OCI-LY3 (cell line): ENCODE data around the gene WFS1.
A peak's percentile ranks its signal among the peaks of the same experiment; 100 is the strongest.

ENCODE experiments used
- H2AFZ ChIP-seq: fragments of 200-600, 300-600 bp; shearing (Covaris generic); 2 replicates; pipeline ENCODE4 v1.6.0; 2014; ENCODE audit warnings: antibody characterized with exemption, low read depth, low read length
- H3K27ac ChIP-seq: fragments of 200-600, 300-600 bp; sonication (generic); 2 replicates; pipeline ENCODE4 v1.5.1; 2014; ENCODE audit warnings: mild to moderate bottlenecking, low read length, moderate library complexity, mixed read lengths
- H3K27me3 ChIP-seq: fragments of 200-600, 300-600 bp; sonication (generic); 2 replicates; pipeline ENCODE4 v1.6.1; 2014; ENCODE audit warnings: low read depth, low read length, mixed read lengths
- H3K36me3 ChIP-seq: fragments of 200-600, 300-600 bp; sonication (generic); replicated peaks from 2 replicates; pipeline ENCODE3; 2014; ENCODE audit warnings: low read depth, low read length, mixed read lengths
- H3K4me1 ChIP-seq: fragments of 300-600, 200-600 bp; sonication (generic); 2 replicates; pipeline ENCODE4 v1.6.1; 2014; ENCODE audit warnings: low read length, mixed read lengths
- H3K4me2 ChIP-seq: fragments of 200-600, 300-600 bp; sonication (generic); 2 replicates; pipeline ENCODE4 v1.6.1; 2014; ENCODE audit warnings: low read length, mixed read lengths
- H3K4me3 ChIP-seq: fragments of 300-600, 200-600 bp; sonication (generic); 2 replicates; pipeline ENCODE4 v1.5.1; 2014; ENCODE audit warnings: antibody characterized with exemption, mild to moderate bottlenecking, low read length, moderate library complexity
- H3K79me2 ChIP-seq: fragments of 300-600, 200-600 bp; shearing (Covaris generic); 2 replicates; pipeline ENCODE4 v1.6.1; 2014; ENCODE audit warnings: mild to moderate bottlenecking, low read length, mixed read lengths
- H3K9ac ChIP-seq: fragments of 300-600, 200-600 bp; shearing (Covaris generic); 2 replicates; pipeline ENCODE4 v1.6.0; 2014; ENCODE audit warnings: mild to moderate bottlenecking, low read length, moderate library complexity
- H3K9me3 ChIP-seq: fragments of 200-600, 300-600 bp; shearing (Covaris generic); 2 replicates; pipeline ENCODE4 v1.6.1; 2014; ENCODE audit warnings: low read length, mixed read lengths; ENCODE audit not compliant: insufficient read depth
- H4K20me1 ChIP-seq: fragments of 200-600, 300-600 bp; sonication (generic); 2 replicates; pipeline ENCODE4 v1.6.1; 2016; ENCODE audit warnings: low read length, mixed read lengths; ENCODE audit not compliant: insufficient read depth
- CTCF ChIP-seq: fragments of 200-600, 300-600 bp; sonication (generic); IDR thresholded peaks from 2 replicates; pipeline ENCODE4 v1.5.1; 2014; ENCODE audit warnings: antibody characterized with exemption, low read length, low read depth
- EZH2phosphoT487 ChIP-seq: fragments of 200-600 bp; shearing (Covaris generic); IDR thresholded peaks from 2 replicates; pipeline ENCODE4 v1.6.1; 2018; ENCODE audit warnings: antibody characterized with exemption, mixed run types, low read depth

WFS1 gene

GRCh38 chr4:6269616-6270511 lies at the start of gene WFS1:
WFS1 (plus strand) TSS chr4:6269850; CDS start chr4:6277456, 7,606 bp downstream.
- Histone ChIP-seq H3K4me2 (peak within 1 kb of the TSS; percentile 50), H4K20me1 (no peaks in the 10 kb centered on the region), H3K4me3 (peak within 1 kb of the TSS; percentile 84), H3K79me2 (no peaks in the 10 kb centered on the region), H3K36me3 (no peaks in the 10 kb centered on the region), H3K4me1 (peaks cover 7% of the 10 kb centered on the region; the same call in 1 of the 2 replicates), H3K9me3 (no peaks in the 10 kb centered on the region), H2AFZ (no peak within 1 kb of the TSS; the same call in 1 of the 2 replicates), H3K9ac (peak within 1 kb of the TSS; percentile 54), H3K27me3 (no peaks in the 10 kb centered on the region; the same call in 1 of the 2 replicates), H3K27ac (no peak within 1 kb of the TSS)
- TF ChIP-seq EZH2phosphoT487 (no peak), CTCF (no peak)

- no peaks in the 10 kb centered on the region for H4K20me1 ChIP-seq
- no peak overlapping the region for H3K4me2 ChIP-seq
- H3K79me2 ChIP-seq, result no peaks in the 10 kb centered on the region
- TF ChIP-seq EZH2phosphoT487, result no peak
- TF ChIP-seq CTCF, result no peak
- no peak overlapping the region for H3K9ac ChIP-seq
- H2AFZ ChIP-seq, result no peak overlapping the region
- H3K4me1 ChIP-seq, result peaks cover 10% of the 10 kb centered on the region
- no peaks in the 10 kb centered on the region for H3K9me3 ChIP-seq
- no peak overlapping the region for H3K4me3 ChIP-seq
- no peak overlapping the region for H3K27ac ChIP-seq
- H3K27me3 ChIP-seq, result peaks cover 9% of the 10 kb centered on the region
- no peaks in the 10 kb centered on the region for H3K36me3 ChIP-seq
Observed at GRCh38 chr4:6221301-6221850, 48.3 kb upstream of the WFS1 start.

GRCh38 chr4:6221851-6222760 lies 47.5 kb upstream of the WFS1 start:
- Histone ChIP-seq H3K27ac (no peak overlapping the region), H3K9me3 (no peaks in the 10 kb centered on the region), H2AFZ (no peak overlapping the region), H4K20me1 (no peaks in the 10 kb centered on the region), H3K79me2 (no peaks in the 10 kb centered on the region), H3K4me3 (no peak overlapping the region), H3K9ac (no peak overlapping the region), H3K4me2 (no peak overlapping the region), H3K4me1 (peaks cover 10% of the 10 kb centered on the region), H3K27me3 (peaks cover 5% of the 10 kb centered on the region), H3K36me3 (no peaks in the 10 kb centered on the region)
- TF ChIP-seq EZH2phosphoT487 (no peak), CTCF (no peak)
